HCT116 (cell line): Measurements from ENCODE around the gene GRK5. TPM values are rescaled to one million over a fixed set of nuclear protein-coding genes. Genes with fewer than 3 reads are reported as not detected.

Source experiments
- ATAC-seq: fragments of 200-7000 bp; cut with Tn5 transposase; 2 replicates; pipeline ENCODE4 v1.9.1; 2020; ENCODE audit warnings: mild to moderate bottlenecking, moderate library complexity
- BruUV-seq: library from RNA; stranded (reverse); fragments of 400-500 nt; replicated peaks from 2 replicates; lab custom pipeline; 2021; lab: Mats Ljungman, UMichigan
- CTCF ChIA-PET: fragments of 300-600 bp; sonication (Branson Sonifier 250); formaldehyde crosslinking; loops from one replicate; lab custom pipeline; 2021; ENCODE audit warnings: antibody characterized with exemption; lab: Charles Lee
- POLR2A ChIA-PET: fragments of 300-600, 350-600 bp; sonication (Branson Sonifier 250); formaldehyde crosslinking; loops from one replicate; lab custom pipeline; 2021; ENCODE audit warnings: antibody characterized with exemption; lab: Charles Lee
- RAD21 ChIA-PET, 2 experiments: fragments of 300-600 bp; sonication (Branson Sonifier 250); formaldehyde crosslinking; loops; one replicate each; lab custom pipeline; 2023; ENCODE audit warnings: low total read pairs in 2 of 2; ENCODE audit not compliant: uncharacterized antibody in 2 of 2, unreplicated experiment in 2 of 2, low non-redundant PET in 1 of 2; lab: Charles Lee
- DNase-seq: peaks from one replicate; pipeline ENCODE4 v3.0.0-alpha.2; 2010; ENCODE audit warnings: low read depth, low spot score
- H2AFZ ChIP-seq: fragments of 200-600 bp; shearing (Covaris generic), sonication (generic); 2 replicates; pipeline ENCODE4 v1.6.1; 2017; ENCODE audit warnings: low read depth, mixed run types, mixed read lengths, antibody characterized with exemption, low read length; ENCODE audit not compliant: poor library complexity, severe bottlenecking
- H3K27ac ChIP-seq: 2 replicates; pipeline ENCODE4 v1.5.1; 2012; ENCODE audit warnings: low read depth, low read length
- H3K27me3 ChIP-seq: fragments of 200-600 bp; sonication (generic); 2 replicates; pipeline ENCODE4 v1.6.1; 2016; ENCODE audit warnings: mixed run types, low read length, mixed read lengths; ENCODE audit not compliant: insufficient read depth
- H3K36me3 ChIP-seq, 2 experiments: fragments of 200-500 bp in 1 of 2; fragments of 200-600 bp in 1 of 2; sonication (Bioruptor generic) in 1 of 2; sonication (generic) in 1 of 2; 2 replicates each; pipeline versions ENCODE4 v1.5.1 to v1.6.1; 2014 to 2016; ENCODE audit warnings: low read length in 2 of 2, inconsistent platforms in 1 of 2, mixed read lengths in 1 of 2, mixed run types in 1 of 2; ENCODE audit not compliant: insufficient read depth in 2 of 2, control insufficient read depth in 1 of 2
- H3K4me1 ChIP-seq, 2 experiments: fragments of 200-600 bp in 1 of 2; sonication (generic) in 1 of 2; 2 replicates each; pipeline versions ENCODE4 v1.5.1 to v1.6.1; 2012 to 2017; ENCODE audit warnings: low read length in 2 of 2, inconsistent platforms in 1 of 2, mild to moderate bottlenecking in 1 of 2, mixed read lengths in 1 of 2, mixed run types in 1 of 2, moderate library complexity in 1 of 2; ENCODE audit not compliant: insufficient read depth in 2 of 2, control insufficient read depth in 1 of 2
- H3K4me2 ChIP-seq: fragments of 200-600 bp; sonication (generic); 2 replicates; pipeline ENCODE4 v1.6.1; 2017; ENCODE audit warnings: mixed run types, low read length, mixed read lengths
- H3K4me3 ChIP-seq, 2 experiments: fragments of 200-600 bp in 1 of 2; sonication (generic) in 1 of 2; replicated peaks in 1 of 2; 2 replicates each; pipeline ENCODE4 v1.5.1; 2011 to 2016; ENCODE audit warnings: low read length in 2 of 2, control low read depth in 1 of 2, low read depth in 1 of 2, mild to moderate bottlenecking in 1 of 2, mixed read lengths in 1 of 2, mixed run types in 1 of 2
- H3K79me2 ChIP-seq: fragments of 200-600 bp; sonication (generic); 2 replicates; pipeline ENCODE4 v1.6.1; 2017; ENCODE audit warnings: mild to moderate bottlenecking, mixed run types, low read length, moderate library complexity, mixed read lengths; ENCODE audit not compliant: insufficient read depth
- H3K9ac ChIP-seq: fragments of 200-600 bp; sonication (generic); 2 replicates; pipeline ENCODE4 v1.6.1; 2016; ENCODE audit warnings: low read length, mixed read lengths
- H3K9me2 ChIP-seq: fragments of 200-600 bp; sonication (generic), shearing (Covaris generic); 2 replicates; pipeline ENCODE4 v1.6.1; 2017; ENCODE audit warnings: mixed run types, mild to moderate bottlenecking, moderate library complexity; ENCODE audit not compliant: insufficient read depth
- H3K9me3 ChIP-seq, 2 experiments: fragments of 200-500 bp in 1 of 2; fragments of 200-600 bp in 1 of 2; sonication (Bioruptor generic) in 1 of 2; sonication (generic) in 1 of 2; 2 replicates each; pipeline ENCODE4 v1.6.1; 2014 to 2017; ENCODE audit warnings: low read length in 2 of 2, mixed read lengths in 2 of 2, inconsistent platforms in 1 of 2, low read depth in 1 of 2, mild to moderate bottlenecking in 1 of 2, mixed run types in 1 of 2, moderate library complexity in 1 of 2; ENCODE audit not compliant: control insufficient read depth in 1 of 2, insufficient read depth in 1 of 2
- H4K20me1 ChIP-seq: fragments of 200-600 bp; sonication (generic), shearing (Covaris generic); 2 replicates; pipeline ENCODE4 v1.6.1; 2017; ENCODE audit warnings: mixed run types, mild to moderate bottlenecking, moderate library complexity; ENCODE audit not compliant: insufficient read depth
- ATF3 ChIP-seq: IDR thresholded peaks from 2 replicates; pipeline ENCODE4 v1.6.1; 2012
- CBX3 ChIP-seq: IDR thresholded peaks from 2 replicates; pipeline ENCODE4 v1.6.1; 2012; ENCODE audit warnings: low read depth
- CEBPB ChIP-seq: IDR thresholded peaks from 2 replicates; pipeline ENCODE4 v1.6.1; 2012; ENCODE audit warnings: low read depth
- ELF1 ChIP-seq: IDR thresholded peaks from 2 replicates; pipeline ENCODE4 v1.6.1; 2012; ENCODE audit warnings: low read depth, borderline replicate concordance
- EZH2phosphoT487 ChIP-seq: fragments of 200-600 bp; IDR thresholded peaks from 2 replicates; pipeline ENCODE4 v1.6.1; 2018; ENCODE audit warnings: antibody characterized with exemption, borderline replicate concordance
- FOSL1 ChIP-seq: IDR thresholded peaks from 2 replicates; pipeline ENCODE4 v1.6.1; 2012; ENCODE audit warnings: low read depth
- REST ChIP-seq: IDR thresholded peaks from 2 replicates; pipeline ENCODE4 v1.6.1; 2012; ENCODE audit warnings: low read depth
- SP1 ChIP-seq: IDR thresholded peaks from 2 replicates; pipeline ENCODE4 v1.6.1; 2012; ENCODE audit warnings: low read depth
- SRF ChIP-seq: IDR thresholded peaks from 2 replicates; pipeline ENCODE4 v1.6.1; 2012; ENCODE audit warnings: low read depth
- TCF7L2 ChIP-seq: IDR thresholded peaks from 2 replicates; pipeline ENCODE4 v1.7.0; 2011; ENCODE audit warnings: borderline replicate concordance, inconsistent platforms; ENCODE audit not compliant: insufficient read depth, insufficient read length; ENCODE audit errors: extremely low read depth
- ZBTB33 ChIP-seq: IDR thresholded peaks from 2 replicates; pipeline ENCODE4 v1.6.1; 2011; ENCODE audit warnings: mild to moderate bottlenecking, low read length, moderate library complexity; ENCODE audit not compliant: insufficient replicate concordance; ENCODE audit errors: extremely low read depth
- ZFX ChIP-seq: fragments of 450-650 bp; IDR thresholded peaks from 2 replicates; pipeline ENCODE4 v1.6.1; 2017
- ZNF274 ChIP-seq: fragments of 200-500 bp; sonication (Bioruptor generic); IDR thresholded peaks from 2 replicates; pipeline ENCODE4 v1.6.1; 2014; ENCODE audit warnings: mild to moderate bottlenecking, low read depth, low read length, inconsistent platforms
- intact Hi-C: fragments of 100-400 bp; cut with micrococcal nuclease; formaldehyde crosslinking; loops from 2 replicates; pipeline ENCODE4 v1.10.0; 2022
- total RNA-seq: library from RNA; stranded (reverse); gene quantifications from one replicate; pipeline ENCODE4 v1.2.1, GENCODE V29; 2021; ENCODE audit not compliant: unreplicated experiment

Gene GRK5
- total RNA-seq, 1 experiment from 2014 or later, result 7.3 TPM

GRCh38 chr10:119478111-119478802, 270.9 kb downstream of the GRK5 start:
- Histone ChIP-seq H3K9ac (no peak overlapping the region), H3K4me1 (peaks cover 0 to 2% of the 10 kb centered on the region in 2 experiments; a peak in 2 of 4 replicates), H3K27ac (no peak overlapping the region), H3K4me3 (no peak overlapping the region), H3K9me2 (no peaks in the 10 kb centered on the region), H3K36me3 (no peaks in the 10 kb centered on the region), H3K4me2 (no peak overlapping the region), H2AFZ (no peak overlapping the region)
- CTCF ChIA-PET, result interaction anchor here (1.5 kb wide), 1 partner anchor 11 kb away, joined by 5 read pairs; no protein-coding TSS in a partner anchor
- intact Hi-C loops, result no loop called here
- POLR2A ChIA-PET, result no interaction called here
- RAD21 ChIA-PET, result no interaction called here
- ATAC-seq, result no peak
- TF ChIP-seq CEBPB, result no peak
- no peak for TF ChIP-seq SRF
- TF ChIP-seq SP1, result no peak
- TF ChIP-seq FOSL1, result no peak
- TF ChIP-seq, all 23 proteins: peak for 0
- H3K9me3 ChIP-seq, result no peaks in the 10 kb centered on the region
- H4K20me1 ChIP-seq, result no peaks in the 10 kb centered on the region
- DNase-seq, result no peak
- H3K79me2 ChIP-seq, result no peaks in the 10 kb centered on the region
- no TSS peak for BruUV-seq
- H3K27me3 ChIP-seq, result peaks cover 23% of the 10 kb centered on the region; the same call in 1 of the 2 replicates

- ChIA-PET RAD21 (no interaction called here), POLR2A (no interaction called here), CTCF (interaction anchor here (1.5 kb wide), 1 partner anchor 11 kb away, joined by 5 read pairs; no protein-coding TSS in a partner anchor)
- DNase-seq, result no peak
- no peak overlapping the region for H3K27ac ChIP-seq
- ATAC-seq, result no peak
- H3K36me3 ChIP-seq, result no peaks in the 10 kb centered on the region
- no peak overlapping the region for H3K9ac ChIP-seq
- no peaks in the 10 kb centered on the region for H3K9me2 ChIP-seq
- intact Hi-C loops, result no loop called here
- no peak overlapping the region for H2AFZ ChIP-seq
- H3K4me1 ChIP-seq, result peaks cover 0 to 2% of the 10 kb centered on the region in 2 experiments; a peak in 2 of 4 replicates
- H3K4me3 ChIP-seq, result no peak overlapping the region
- H3K4me2 ChIP-seq, result no peak overlapping the region
- H3K9me3 ChIP-seq, result no peaks in the 10 kb centered on the region
- no TSS peak for BruUV-seq
- no peaks in the 10 kb centered on the region for H3K79me2 ChIP-seq
- peaks cover 23% of the 10 kb centered on the region; the same call in 1 of the 2 replicates for H3K27me3 ChIP-seq
- H4K20me1 ChIP-seq, result no peaks in the 10 kb centered on the region
- TF ChIP-seq ATF3, result no peak
- no peak for TF ChIP-seq CBX3
- no peak for TF ChIP-seq EZH2phosphoT487
- no peak for TF ChIP-seq TCF7L2
- TF ChIP-seq ZNF274, result no peak
- TF ChIP-seq ZBTB33, result no peak
- TF ChIP-seq ZFX, result no peak
- no peak for TF ChIP-seq REST
- no peak for TF ChIP-seq ELF1
- TF ChIP-seq FOSL1, result no peak
- no peak for TF ChIP-seq SRF
Measured at GRCh38 chr10:119478811-119479341, 271.5 kb downstream of the GRK5 start.
